ENCODE measurements around the gene EPHB1. TPM values are rescaled to one million over a fixed set of nuclear protein-coding genes. Genes with fewer than 3 reads are reported as not detected.

Gene EPHB1
- total RNA-seq, 3 donors from 2014 or later = 1.8 to 5.9 (median 3.4) TPM

DNA sequence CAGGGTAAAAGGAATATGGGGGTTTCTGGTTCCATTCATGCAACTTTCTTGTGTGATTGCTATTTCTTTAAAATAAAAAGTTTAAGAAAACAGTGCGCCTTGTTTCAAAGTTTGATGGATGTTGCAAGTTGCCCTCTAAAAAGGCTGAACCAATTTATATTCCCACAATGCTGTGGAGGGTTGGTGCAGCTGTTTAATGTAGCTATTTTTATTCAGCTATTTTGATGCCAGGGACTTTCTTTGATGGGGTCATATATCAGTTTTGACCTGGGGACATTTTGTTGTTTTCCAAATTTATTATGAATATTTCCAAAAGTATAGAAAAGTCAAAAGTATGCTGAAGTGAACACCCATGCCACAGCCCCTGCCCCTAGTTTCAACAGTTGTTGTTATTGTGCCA lies 20.5 kb downstream of the EPHB1 start:
- no peaks in the 10 kb centered on the region for H3K36me3 ChIP-seq
- intact Hi-C loops (cut with DNase I; ENCODE audit: low total_unique reads) = no loop called here
- no peak for TF ChIP-seq POLR2AphosphoS5 (IDR thresholded peaks at IDR 0.05)
- TF ChIP-seq POLR2A (IDR thresholded peaks at IDR 0.05) = no peak
- TF ChIP-seq, protein P1, sequence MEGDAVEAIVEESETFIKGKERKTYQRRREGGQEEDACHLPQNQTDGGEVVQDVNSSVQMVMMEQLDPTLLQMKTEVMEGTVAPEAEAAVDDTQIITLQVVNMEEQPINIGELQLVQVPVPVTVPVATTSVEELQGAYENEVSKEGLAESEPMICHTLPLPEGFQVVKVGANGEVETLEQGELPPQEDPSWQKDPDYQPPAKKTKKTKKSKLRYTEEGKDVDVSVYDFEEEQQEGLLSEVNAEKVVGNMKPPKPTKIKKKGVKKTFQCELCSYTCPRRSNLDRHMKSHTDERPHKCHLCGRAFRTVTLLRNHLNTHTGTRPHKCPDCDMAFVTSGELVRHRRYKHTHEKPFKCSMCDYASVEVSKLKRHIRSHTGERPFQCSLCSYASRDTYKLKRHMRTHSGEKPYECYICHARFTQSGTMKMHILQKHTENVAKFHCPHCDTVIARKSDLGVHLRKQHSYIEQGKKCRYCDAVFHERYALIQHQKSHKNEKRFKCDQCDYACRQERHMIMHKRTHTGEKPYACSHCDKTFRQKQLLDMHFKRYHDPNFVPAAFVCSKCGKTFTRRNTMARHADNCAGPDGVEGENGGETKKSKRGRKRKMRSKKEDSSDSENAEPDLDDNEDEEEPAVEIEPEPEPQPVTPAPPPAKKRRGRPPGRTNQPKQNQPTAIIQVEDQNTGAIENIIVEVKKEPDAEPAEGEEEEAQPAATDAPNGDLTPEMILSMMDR (IDR thresholded peaks at IDR 0.05) = no peak
- no peak for DNase-seq (ENCODE audit: low spot score in 2 of 2)
- no peak overlapping the region for H3K4me3 ChIP-seq
- no peaks in the 10 kb centered on the region for H3K4me1 ChIP-seq
- no peak overlapping the region for H3K27ac ChIP-seq
- no peaks in the 10 kb centered on the region for H3K9me3 ChIP-seq
- H3K27me3 ChIP-seq = no peaks in the 10 kb centered on the region

DNA sequence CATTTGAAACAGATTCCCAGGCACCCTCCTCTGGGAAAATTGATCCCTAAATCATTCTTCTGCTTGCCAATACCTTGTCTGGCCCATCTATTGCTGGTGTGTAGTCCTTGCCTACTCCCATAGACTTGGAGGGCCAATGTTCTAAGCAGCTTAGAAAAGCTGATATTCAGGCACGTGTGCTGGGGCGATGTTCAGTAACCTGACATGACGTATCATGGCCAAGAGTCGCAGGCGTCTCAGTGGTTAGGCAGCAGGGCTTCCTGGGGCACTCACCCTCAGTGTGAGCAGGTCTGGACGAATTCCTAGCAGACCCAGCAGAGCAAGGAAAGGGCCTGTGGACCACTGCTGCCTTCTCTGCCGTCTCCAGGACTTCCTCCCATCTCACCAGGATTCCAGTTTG lies 21.6 kb downstream of the EPHB1 start:
- no peaks in the 10 kb centered on the region for H3K27me3 ChIP-seq
- no peaks in the 10 kb centered on the region for H3K4me1 ChIP-seq
- H3K4me3 ChIP-seq = no peak overlapping the region
- intact Hi-C loops (cut with DNase I; ENCODE audit: low total_unique reads) = no loop called here
- DNase-seq (ENCODE audit: low spot score in 2 of 2) = no peak
- no peaks in the 10 kb centered on the region for H3K9me3 ChIP-seq
- no peak overlapping the region for H3K27ac ChIP-seq
- H3K36me3 ChIP-seq = no peaks in the 10 kb centered on the region
- no peak for TF ChIP-seq POLR2A (IDR thresholded peaks at IDR 0.05)
- TF ChIP-seq, protein P1 (IDR thresholded peaks at IDR 0.05) = no peak
- no peak for TF ChIP-seq POLR2AphosphoS5 (IDR thresholded peaks at IDR 0.05)

DNA sequence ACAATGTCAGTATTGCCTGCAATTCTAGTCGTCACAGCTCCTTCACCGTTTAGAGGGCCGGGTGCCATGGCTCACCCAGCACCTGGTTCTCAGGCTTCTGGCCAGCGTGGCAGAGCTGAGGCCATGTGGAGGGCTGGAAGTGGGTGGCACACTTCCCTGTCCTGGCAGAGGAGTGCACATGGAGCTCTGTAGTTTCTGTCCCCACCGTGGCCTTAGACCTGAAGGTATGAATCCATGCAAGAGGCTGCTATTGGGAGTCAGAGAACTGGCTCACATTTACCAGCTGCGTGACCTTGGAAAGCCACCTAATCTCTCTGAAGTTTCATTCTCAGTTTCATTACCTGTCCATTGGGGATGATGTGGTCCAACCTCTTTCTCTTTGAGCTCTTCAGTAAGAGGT lies 22.2 kb downstream of the EPHB1 start:
- no peak overlapping the region for H3K4me3 ChIP-seq

DNA sequence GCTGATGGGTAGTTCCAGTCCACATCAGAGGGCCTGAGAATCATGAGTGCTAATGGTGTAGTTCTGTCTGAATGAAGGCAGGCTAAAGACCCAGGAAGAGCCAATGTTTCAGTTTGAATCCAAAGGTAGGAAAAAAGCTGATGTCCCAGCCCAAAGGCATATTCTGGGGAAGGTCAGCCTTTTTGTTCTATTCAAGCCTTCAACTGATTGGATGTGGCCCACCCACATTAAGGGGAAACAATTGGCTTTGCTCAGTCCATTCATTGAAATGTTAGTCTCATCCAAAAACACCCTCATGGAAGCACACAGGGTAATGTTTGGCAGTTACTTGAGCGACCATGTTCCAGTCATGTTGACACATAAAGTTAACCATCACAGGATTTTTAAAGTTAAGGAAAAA lies 25.9 kb downstream of the EPHB1 start:
- intact Hi-C loops (cut with DNase I; ENCODE audit: low total_unique reads) = no loop called here
- H3K36me3 ChIP-seq = no peaks in the 10 kb centered on the region

More for the DNA sequence above, 22.2 kb downstream of the EPHB1 start:
- intact Hi-C loops (cut with DNase I; ENCODE audit: low total_unique reads) = no loop called here
- DNase-seq (ENCODE audit: low spot score in 2 of 2) = no peak
- TF ChIP-seq POLR2A (IDR thresholded peaks at IDR 0.05) = no peak
- TF ChIP-seq, protein P1 (IDR thresholded peaks at IDR 0.05) = no peak
- TF ChIP-seq POLR2AphosphoS5 (IDR thresholded peaks at IDR 0.05) = no peak
- Histone ChIP-seq H3K27me3 (no peaks in the 10 kb centered on the region), H3K36me3 (no peaks in the 10 kb centered on the region), H3K27ac (no peak overlapping the region), H3K9me3 (no peaks in the 10 kb centered on the region), H3K4me1 (no peaks in the 10 kb centered on the region)

DNA sequence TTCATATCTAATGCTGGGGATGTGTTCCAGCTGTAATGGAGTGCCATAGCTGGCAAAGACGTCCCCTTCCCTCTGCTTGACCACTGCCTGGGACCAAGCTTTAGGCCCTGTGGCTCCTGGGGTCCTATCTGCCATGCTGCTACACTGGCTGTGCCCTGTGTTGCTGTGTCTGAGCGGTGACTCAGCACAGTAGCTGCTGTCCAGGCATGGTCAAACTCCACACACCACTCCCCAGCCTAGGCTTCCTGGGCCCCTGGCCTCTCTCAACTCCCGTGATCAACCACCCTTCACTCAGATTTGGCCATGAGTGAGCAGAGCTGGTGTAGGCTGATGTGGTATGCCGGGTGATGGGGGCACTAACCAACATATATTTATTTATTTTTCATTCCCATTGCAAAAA lies 27.0 kb downstream of the EPHB1 start:
- TF ChIP-seq POLR2AphosphoS5 (IDR thresholded peaks at IDR 0.05) (no peak), POLR2A (IDR thresholded peaks at IDR 0.05) (no peak)
- TF ChIP-seq, protein P1 (IDR thresholded peaks at IDR 0.05) = no peak
- Histone ChIP-seq H3K4me3 (no peak overlapping the region), H3K36me3 (no peaks in the 10 kb centered on the region), H3K27ac (no peak overlapping the region), H3K27me3 (no peaks in the 10 kb centered on the region), H3K4me1 (no peaks in the 10 kb centered on the region), H3K9me3 (no peaks in the 10 kb centered on the region)
- intact Hi-C loops (cut with DNase I; ENCODE audit: low total_unique reads) = no loop called here
- no peak for DNase-seq (ENCODE audit: low spot score in 2 of 2)

More for the DNA sequence above, 25.9 kb downstream of the EPHB1 start:
- Histone ChIP-seq H3K4me1 (no peaks in the 10 kb centered on the region), H3K4me3 (no peak overlapping the region), H3K27ac (no peak overlapping the region), H3K9me3 (no peaks in the 10 kb centered on the region), H3K27me3 (no peaks in the 10 kb centered on the region)
- DNase-seq (ENCODE audit: low spot score in 2 of 2) = no peak
- no peak for TF ChIP-seq POLR2AphosphoS5 (IDR thresholded peaks at IDR 0.05)
- no peak for TF ChIP-seq POLR2A (IDR thresholded peaks at IDR 0.05)
- TF ChIP-seq, protein P1 (IDR thresholded peaks at IDR 0.05) = no peak
